ENCODE results near the gene CDHR3.

The CDHR3 gene

DNA sequence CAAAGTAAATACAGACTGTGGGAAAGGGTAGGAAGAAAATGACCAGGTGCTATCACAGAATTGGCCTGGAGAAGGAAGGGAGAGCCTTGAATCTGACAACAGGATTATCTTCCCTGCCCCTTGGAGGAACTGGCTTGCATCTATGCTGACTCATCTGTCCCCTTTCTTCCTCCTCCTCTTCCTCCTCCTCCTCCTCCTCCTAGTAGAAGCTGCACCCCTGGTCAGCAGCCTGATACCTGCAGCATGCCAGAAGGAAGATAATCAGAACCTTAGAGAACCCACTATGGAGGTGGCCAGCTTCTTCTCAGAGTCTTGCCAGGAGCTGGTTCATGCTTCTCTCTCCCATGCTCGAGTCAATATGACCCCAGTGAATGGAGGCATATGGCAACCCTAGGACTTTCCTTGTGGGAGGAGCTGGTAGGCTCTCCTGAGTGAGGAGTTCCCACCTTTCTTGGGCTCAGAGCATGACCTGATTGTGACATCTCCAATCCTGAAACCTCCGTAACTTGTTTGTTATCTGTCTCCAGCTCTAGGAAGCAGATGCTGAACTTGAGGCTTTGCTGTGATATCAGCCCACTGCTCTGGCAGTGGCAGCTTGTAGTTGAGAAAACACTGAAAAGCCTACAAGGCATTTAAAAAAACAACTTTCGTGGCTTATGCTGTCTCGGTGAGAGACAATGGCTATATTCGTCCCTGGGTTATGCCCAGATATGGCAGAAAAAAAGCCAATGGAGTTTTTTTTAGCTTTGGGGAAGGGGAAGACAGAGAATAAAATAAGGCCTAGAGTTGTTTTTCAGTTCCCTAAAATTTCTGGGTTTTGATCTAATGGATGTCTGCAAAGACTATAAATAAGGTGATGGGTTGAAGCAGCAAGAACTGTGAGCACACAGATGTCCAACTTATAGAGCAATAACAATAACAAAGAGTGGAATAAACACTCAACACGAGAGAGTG is 60.6 kb downstream of the CDHR3 start:
- no peak for DNase-seq (ENCODE audit: low read depth in 3 of 3)

DNA sequence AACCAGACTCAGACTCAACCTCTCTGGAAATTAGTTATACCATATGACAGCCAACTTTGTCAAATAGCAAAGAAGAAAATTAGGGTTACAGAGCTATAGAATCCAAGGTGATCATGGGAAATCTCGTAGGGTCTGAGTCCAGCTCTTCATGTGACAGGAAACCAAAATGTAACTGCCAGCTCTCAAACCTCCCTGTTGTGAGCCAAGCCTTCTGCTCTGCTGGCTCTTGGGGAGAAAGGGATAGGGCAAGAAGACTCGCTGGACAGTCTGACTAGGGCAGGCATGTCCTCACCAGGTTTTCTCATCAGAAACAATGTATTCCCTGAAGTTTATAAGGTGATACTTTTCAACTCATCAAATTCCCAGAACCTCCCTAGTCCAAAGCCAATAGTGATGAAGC is 63.0 kb downstream of the CDHR3 start:
- DNase-seq (ENCODE audit: low read depth in 3 of 3) = no peak

DNA sequence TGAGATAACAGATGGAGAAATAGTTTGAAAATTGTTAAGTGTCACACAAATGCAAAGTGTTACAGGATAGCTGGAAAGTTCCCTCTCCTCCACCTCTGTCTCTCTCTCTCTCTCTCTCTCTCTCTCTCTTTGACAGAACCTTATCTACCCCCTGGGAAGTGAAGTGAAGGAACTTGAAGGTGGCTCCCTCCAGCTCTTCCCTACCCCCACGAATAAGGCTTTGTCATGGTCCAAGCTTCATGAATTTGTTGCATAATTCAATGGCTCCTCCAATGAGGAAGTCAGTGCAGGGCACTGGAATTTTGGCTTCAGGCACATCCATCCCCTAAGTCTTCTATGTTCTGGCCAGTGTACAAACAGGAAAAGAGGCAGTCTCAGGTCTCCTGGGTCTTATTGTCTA is 66.4 kb downstream of the CDHR3 start:
- DNase-seq (ENCODE audit: low read depth in 3 of 3) = no peak

DNA sequence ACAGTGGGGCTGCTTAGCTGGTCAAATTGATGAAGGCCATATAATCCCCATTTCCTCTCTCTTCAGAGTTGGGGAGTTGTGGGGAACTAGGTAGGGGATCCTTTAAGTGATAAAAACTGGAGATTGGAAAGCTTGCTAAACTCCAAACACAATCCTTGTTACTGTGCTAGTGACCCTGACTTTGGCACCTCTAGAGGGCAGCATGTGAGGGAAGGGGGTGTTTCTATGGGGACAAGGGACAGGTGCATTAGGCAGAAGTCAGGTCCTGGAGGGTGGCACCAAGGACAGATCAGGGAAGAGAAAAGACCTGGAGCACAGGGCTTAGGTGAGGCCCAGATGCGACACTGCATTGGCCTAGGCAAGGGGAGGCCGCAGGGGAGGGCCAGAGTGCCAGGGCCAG is 66.9 kb downstream of the CDHR3 start:
- DNase-seq (ENCODE audit: low read depth in 3 of 3) = no peak

DNA sequence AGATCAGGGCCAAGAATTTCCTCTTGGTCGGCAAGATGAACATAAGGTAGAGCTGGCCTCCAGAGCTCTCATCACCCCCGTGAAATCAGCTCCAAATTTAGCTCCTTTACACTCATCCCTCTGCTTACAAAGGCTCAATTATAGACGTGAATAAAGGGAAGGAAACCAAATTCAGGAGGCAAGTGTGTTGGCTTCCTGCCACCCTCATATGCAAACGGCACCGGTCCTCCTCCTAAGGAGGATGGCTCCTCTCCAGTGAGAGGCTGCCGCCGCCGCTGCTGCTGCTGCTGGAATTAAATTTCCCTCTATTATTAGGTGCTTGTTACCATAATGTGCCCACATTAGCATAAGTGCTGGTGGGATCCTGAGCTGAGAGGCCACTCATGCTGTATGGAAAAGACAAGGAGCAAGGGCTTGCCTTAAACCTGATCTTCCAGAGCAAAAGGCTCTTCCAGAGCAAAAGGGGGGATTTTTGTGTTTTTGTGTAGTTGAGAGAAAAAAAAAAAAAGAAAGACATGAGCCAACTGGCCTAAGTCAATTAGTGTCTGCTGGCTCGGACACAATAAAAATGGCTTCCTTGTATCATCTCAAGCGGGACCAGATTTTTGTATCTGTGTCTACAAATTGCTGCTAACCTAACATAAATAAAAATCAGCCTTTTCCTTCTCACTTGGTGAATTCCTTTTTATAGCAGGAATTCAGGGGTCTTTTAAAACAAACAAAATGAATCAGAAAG is 68.4 kb downstream of the CDHR3 start:
- no peak for DNase-seq (ENCODE audit: low read depth in 3 of 3)

DNA sequence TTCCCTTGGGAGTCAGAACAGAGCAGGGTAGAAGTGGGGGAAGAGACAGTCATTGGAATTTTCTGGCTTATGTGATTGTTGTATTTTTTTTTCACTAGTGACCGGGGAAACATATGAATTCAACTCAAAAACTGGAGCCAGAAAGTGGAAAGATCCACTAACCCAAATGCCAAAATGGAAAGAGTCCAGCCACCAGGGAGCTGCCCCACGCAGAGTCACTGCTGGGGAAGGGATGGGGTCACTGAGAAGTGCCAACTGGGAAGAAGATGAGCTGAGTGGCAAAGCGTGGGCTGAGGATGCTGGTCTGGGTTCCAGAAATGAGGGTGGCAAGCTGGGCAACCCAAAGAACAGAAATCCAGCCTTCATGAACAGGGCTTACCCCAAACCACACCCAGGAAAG is 69.2 kb downstream of the CDHR3 start:
- DNase-seq (ENCODE audit: low read depth in 3 of 3) = no peak

DNA sequence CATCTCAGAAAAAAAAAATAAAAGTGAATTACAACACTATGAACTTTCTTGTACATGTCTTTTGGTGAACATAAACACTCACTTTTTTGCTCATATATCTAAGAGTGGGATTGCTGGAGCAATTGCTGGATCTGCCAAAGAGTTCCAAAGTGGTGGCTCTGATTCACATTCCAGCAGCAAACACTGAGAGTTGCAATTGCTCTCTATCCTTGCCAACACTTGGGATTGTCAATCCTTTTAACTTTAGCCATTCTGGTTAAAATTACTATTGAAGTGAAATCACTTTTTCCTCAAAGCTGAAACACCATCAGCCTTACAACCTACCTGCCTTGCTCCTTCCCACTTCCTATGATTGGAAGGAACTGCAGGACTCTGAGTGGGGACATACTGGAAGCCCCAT is 70.7 kb downstream of the CDHR3 start:
- no peak for DNase-seq (ENCODE audit: low read depth in 3 of 3)

DNA sequence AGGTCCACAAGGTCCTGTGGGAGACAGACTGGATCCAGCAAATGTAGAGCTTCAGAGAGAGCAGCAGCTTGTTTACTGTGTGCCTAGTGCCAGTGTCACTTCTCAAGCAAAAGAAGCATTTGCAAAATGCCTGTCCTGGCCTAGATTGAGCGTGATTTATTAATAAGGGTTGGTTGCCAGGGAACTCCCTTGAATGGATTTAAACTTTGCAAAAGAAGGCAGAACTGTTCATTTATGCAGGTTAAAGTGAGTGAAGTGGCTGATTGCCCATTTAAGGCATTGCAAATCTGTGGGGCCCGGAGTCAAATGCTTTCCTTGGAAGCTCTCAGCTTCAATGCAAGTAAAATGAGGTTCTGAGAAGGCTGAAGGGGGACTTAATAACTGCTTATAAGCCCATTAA is 71.3 kb downstream of the CDHR3 start:
- no peak for DNase-seq (ENCODE audit: low read depth in 3 of 3)

DNA sequence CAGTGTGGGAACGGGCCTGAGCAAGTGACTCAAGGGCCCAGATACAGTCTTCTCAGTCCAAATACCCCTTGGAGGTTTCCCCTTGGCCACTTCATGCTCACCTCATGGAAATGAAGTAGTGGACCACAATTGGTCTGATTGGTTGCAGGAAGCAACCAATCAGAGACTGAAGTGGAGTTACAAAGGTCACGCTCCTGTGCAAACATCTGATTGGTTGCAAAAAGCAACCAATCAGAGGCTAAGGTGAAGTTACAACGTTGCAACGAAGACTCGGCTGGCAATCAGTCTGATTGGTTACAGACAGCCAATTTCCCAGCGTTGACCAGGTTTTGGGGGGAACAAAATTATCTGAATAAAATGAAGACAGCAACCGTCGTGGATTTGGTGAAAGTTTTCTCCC is 72.5 kb downstream of the CDHR3 start:
- no peak for DNase-seq (ENCODE audit: low read depth in 3 of 3)

DNA sequence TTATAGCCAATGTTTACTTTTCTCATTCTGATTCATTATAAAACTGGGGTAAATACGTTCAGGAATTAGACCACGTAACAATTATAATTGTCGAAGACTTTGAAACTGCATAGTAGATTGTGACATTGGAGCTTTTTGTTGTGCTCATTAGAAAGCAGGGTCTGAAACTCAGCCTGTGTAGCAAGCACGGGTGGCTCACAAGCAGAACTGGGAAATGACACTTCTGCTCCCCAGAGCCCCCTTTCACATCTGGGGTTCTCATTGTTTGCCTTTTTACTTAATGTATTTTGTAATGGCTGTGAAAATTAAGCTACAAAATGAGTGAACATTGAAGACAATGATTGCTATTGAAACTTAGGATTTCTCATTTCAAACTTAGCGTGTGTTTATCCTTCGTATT is 72.9 kb downstream of the CDHR3 start:
- DNase-seq (ENCODE audit: low read depth in 3 of 3) = no peak

DNA sequence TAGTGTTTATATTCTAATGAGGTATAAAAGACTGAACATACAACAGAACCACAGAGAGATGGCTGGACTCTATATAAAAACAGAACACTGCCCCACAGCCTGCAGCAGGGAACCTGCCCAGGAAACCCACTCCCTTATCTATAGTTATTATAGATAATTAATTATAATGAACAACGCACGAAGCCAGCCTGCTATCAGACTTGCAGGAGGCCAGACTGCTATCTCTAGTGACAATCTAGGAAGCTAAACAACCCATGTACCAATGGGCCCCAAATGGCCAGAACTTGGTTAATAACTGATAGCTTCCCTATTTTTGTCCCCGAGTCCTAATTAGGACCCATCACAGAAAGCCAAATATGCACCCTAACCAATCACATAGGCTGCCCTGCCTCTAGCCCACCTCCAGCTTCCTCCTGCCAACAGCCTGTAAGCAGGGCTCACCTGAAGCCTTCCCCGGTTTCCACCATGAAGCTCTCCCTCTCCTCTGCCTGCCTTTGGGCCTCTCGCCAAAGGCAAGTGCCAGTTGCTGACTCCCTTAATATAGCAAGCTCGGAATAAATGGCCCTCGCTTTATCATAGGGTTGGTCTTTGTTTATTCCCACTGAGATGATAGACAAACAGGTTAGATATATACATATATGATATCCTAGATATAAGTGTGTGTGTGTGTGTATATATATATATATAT is 74.6 kb downstream of the CDHR3 start:
- no peak for DNase-seq (ENCODE audit: low read depth in 3 of 3)

DNA sequence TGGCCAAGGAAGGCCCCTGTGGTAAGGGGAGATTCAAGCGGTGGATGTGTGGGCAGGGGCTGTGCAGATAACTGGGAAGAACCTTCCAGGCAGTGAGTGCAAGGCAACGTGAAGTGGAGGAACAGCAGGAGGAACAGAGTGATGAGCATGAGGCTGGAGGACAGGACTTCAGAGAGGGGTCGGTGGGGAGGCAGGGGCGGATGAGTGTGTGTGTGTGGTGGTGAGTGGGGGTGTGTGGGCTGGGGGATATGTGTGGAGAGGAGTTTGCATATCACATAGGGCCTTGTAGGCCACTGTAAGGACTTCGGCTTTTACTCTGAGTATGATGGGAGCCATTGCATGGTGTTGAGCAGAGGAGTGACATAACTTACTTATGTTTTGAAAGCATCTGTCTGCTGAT is 75.2 kb downstream of the CDHR3 start:
- DNase-seq (ENCODE audit: low read depth in 3 of 3) = no peak

DNA sequence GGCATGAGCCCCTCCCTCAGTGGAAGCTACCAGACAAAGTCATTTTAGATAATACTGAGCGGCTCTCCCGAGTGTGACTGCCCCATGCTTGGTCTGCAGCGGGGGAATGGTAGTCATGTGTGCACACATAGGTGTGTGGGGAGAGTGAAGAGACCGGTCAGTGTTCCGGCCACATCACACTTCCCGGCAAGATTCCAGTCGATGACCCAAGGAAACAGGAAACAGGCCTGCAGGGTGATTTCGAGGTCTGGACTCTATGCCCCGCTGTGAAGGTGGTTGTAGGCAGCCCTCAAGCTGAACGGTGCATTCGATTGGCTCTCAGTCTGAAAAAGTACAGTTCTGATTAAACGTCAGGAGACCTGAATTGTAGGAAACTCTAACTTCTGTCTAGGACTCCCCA is 75.9 kb downstream of the CDHR3 start:
- DNase-seq (ENCODE audit: low read depth in 3 of 3) = no peak

DNA sequence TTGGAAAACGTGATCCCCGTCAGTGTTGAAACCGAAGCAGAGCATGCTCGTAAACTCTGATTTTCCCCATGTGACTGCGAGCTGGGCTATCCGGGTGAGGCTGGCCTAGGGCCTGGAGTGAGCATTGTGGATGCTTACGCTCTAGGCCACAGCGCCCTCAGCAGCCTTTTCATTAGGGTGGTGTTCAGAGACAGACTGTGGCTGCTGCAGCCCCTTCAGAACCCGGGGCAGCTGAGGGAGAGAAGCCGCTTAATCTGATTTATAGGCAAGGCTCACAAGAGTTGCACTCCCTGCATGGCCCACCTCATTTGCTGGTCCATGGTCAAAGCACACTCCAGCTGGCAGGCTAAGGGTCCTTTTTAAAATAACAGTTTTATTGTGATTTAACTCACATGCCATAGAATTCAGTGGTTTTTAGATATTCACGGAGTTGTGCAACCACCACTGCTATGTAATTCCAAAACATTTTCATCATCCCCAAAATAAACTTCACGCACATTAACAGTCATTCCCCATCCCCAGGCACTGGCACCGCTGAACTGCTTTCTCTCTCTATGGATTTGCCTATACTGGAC is 76.5 kb downstream of the CDHR3 start:
- no peak for DNase-seq (ENCODE audit: low read depth in 3 of 3)

DNA sequence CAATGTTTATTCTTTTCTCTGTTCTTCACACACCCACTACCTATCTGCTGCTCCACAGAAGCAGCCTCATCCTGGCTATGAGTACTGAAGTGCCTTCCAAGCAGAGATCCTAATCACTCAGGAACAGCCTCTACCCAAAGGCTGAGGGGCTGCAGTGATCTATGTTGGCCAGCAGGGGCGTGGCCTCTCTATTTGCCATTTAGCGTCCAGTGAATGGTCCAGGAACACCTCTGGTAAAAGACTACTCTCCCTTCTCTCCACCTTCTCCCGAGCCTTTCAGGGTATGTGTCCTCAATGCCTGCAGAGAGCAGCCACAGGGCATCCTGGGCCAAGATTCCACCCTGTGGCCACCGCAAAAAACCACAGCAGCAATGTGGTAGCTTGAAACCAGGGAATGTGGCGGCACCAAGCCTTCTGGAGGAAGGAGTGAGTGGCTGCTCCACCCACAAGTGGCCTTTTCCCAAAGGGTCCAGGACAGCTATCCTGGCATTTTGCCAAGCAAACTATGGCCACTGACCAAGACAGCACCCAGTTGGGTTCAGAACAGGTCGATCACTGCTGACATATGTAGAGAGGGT is 78.2 kb downstream of the CDHR3 start:
- peak in 1 of 3 donors; percentile 25 for DNase-seq (ENCODE audit: low read depth in 3 of 3)

DNA sequence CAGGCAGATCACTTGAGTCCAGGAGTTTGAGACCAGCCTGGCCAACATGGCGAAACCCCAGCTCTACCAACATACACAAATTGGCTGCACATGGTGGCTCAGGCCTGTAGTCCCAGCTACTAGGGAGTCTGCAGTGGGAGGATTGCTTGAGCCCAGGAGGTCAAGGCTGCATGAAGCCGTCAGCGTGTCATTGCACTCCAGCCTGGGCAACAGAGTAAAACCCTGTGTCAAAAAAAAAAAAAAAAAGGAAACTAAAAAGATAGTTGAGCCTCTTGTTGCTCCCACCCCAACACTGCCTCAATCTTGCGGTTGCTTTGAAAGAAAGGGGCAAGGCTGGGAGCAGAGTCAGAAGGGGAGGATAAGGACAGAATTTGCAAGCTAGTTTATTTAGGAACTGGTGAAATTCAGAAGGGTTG is 79.1 kb downstream of the CDHR3 start:
- DNase-seq (ENCODE audit: low read depth in 3 of 3) = no peak

DNA sequence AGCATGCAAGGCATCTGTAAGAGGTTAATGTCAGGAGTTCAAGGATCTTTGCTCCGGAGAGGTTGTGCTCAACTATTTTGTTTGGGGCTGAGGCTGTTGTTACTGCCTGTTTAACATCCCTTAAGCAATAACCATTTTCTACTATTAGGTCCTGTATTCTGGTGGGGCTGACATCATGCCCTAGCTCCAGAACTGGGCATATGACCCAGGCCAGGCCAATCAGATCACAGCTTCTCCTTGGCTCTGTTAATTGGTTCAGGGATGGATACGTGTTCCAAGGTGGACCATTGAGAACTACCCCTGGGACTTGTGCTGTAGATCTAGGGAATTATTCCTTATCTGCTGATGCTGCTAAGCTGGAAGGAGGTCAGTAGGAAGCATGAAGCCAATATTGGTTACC is 82.1 kb downstream of the CDHR3 start:
- no peak for DNase-seq (ENCODE audit: low read depth in 3 of 3)

DNA sequence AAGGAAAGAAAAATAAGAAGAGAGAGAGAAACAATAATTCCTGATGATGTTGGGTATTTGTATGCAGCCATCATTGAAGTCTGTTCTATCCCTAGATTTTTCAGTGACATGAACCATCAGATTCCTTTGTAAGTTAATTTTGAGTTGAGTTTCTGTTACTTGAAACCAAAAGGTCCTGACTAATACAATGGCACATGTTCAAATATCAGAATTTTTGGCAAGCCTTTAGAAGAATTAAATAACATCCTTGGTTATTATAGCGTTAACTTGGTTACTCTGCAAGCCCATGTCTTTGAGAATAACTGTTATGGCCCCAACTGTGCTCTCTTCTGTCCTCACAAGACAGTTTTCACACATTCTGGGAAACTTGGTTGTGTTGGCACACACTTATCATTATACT is 82.5 kb downstream of the CDHR3 start:
- DNase-seq (ENCODE audit: low read depth in 3 of 3) = no peak

DNA sequence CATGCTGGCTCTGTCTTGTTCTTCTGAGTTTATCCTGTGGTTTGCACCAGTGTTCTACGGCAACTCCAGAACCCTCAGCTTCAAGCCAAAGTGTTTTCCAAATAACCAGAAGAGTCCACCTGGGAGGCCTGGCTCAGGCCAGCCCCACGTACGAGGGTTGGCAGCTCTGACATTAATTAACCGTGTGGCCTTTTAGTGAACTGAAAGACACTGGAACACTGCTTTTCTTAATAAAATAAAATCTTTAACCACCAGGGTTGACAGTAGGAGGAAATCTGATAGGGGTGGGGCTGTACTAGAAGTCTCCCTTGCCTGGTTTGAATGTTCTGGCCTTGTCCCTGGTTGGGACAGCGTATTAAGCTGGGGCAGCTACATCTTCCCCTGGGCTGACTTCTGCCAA is 84.1 kb downstream of the CDHR3 start:
- DNase-seq (ENCODE audit: low read depth in 3 of 3) = no peak

DNA sequence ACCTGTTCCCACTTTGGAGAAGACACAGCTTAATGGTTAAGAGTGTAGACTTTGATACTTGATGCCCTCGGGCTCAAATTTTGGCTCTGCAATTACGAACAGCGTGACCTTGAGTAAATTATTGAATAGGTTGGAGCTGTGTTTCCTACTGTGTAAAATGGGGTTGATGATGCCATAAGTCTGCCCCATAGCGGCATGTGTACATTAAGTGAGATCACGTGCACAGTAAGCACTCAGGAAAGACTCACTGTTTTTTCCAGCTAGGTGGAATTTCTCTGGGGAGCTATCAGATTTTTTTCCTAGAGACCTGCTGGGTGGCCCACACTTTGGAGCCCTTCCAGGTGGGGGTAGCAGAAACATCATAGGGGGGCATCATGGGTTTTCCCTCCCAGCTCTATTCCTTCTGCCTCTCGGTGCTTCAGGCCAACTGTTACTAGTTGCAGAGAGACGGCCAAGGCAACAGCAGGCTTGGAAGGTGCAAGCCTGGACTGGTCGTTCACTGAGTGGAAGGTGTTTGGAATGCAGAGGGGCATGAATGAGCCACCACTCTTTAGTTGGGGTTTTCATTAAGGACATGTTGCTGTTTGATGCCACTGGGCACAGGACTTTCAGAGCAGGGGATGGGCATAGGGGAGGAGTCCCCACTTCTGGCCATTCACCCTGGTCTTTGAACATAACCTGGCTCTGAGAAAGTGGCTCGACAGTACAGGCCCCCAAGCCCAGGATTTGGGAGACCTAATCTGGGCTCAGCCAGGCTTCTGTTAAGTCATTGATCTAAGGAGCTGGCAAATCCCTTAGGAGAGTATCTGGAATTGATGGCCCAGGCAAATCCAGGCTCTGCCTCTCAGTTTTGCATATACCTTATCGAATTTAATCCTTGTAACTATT is 85.0 kb downstream of the CDHR3 start:
- DNase-seq (ENCODE audit: low read depth in 3 of 3) = no peak

DNA sequence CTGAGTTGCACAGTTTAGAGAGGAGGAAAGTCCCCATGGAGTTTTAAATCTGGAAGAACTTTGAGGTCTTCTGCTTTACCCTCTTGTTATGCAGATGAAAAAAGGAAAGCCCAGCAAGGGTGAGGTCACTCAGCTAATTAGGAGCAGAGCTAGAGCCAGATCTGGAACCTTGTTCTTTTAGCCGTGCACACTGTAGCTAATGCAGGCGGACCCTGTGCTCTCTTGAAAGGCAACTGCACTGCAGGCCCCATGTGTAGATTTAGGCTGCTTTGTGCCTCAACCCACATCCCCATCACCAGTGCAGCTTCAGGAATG is 85.6 kb downstream of the CDHR3 start:
- DNase-seq (ENCODE audit: low read depth in 3 of 3) = no peak

All from stimulated activated CD4-positive, alpha-beta T cell treated with anti-CD3 and anti-CD28 coated beads, TNF-alpha, amount 100 ng/mL, for 48 hours (primary cell).